ENCODE results near the gene INCENP. TPM values are rescaled to one million over a fixed set of nuclear protein-coding genes. Genes with fewer than 3 reads are reported as not detected.

The INCENP gene
- total and polyA plus RNA-seq, 2 experiments from 2014 or later = 35.6 to 131 TPM

GRCh38 chr11:62172294-62172693 lies 48.5 kb downstream of the INCENP start (continued):
- TF ChIP-seq ZNF462 (CRISPR knock-in tag; IDR thresholded peaks at IDR 0.05) (no peak), EZH2 (IDR thresholded peaks at IDR 0.05; ENCODE audit: low read depth, unreplicated experiment) (no peak), EZH2phosphoT487 (IDR thresholded peaks at IDR 0.05; ENCODE audit: unreplicated experiment) (no peak)

- Mint-ChIP-seq H3K27me3 (ENCODE audit: insufficient read depth, low read depth, poor library complexity) (peaks cover 2% of the 10 kb centered on the region), H3K27ac (no peak overlapping the region), H3K36me3 (ENCODE audit: low read depth) (no peaks in the 10 kb centered on the region), H3K4me3 (no peak overlapping the region), H3K9me3 (no peaks in the 10 kb centered on the region; the same call in 2 of the 3 replicates), H3K4me1 (no peaks in the 10 kb centered on the region)
- H3K27ac ChIP-seq (ENCODE audit: low read depth) = no peak overlapping the region
- H3K79me2 ChIP-seq (replicated peaks; ENCODE audit: insufficient read depth) = no peaks in the 10 kb centered on the region
- no peaks in the 10 kb centered on the region for H3F3A ChIP-seq (replicated peaks; ENCODE audit: low read depth)
- H3K4me3 ChIP-seq = no peak overlapping the region
- H3K9me2 ChIP-seq (ENCODE audit: insufficient read depth) = no peaks in the 10 kb centered on the region
- ATAC-seq (no peak), DNase-seq (ENCODE audit: low spot score) (no peak)
- H2AFZ ChIP-seq = no peak overlapping the region
- H3K36me3 ChIP-seq (ENCODE audit: insufficient read depth) = no peaks in the 10 kb centered on the region
- H3K27me3 ChIP-seq (ENCODE audit: insufficient read depth) = no peaks in the 10 kb centered on the region
- H4K20me1 ChIP-seq (replicated peaks; ENCODE audit: insufficient read depth) = no peaks in the 10 kb centered on the region
- no peak overlapping the region for H3K4me2 ChIP-seq
- H3K4me1 ChIP-seq (ENCODE audit: insufficient read depth) = no peaks in the 10 kb centered on the region
- no peak for TF ChIP-seq POLR2AphosphoS5 (IDR thresholded peaks at IDR 0.05; ENCODE audit: low read depth)
- TF ChIP-seq ETS1 (IDR thresholded peaks at IDR 0.05) = no peak
- TF ChIP-seq ZNF331 (CRISPR knock-in tag; IDR thresholded peaks at IDR 0.05; ENCODE audit: low read depth) = no peak
- TF ChIP-seq ZNF114 (CRISPR knock-in tag; IDR thresholded peaks at IDR 0.05) = no peak
- no peak for TF ChIP-seq NANOG (IDR thresholded peaks at IDR 0.05; ENCODE audit: borderline replicate concordance)
- no peak for TF ChIP-seq ZNF462 (CRISPR knock-in tag; IDR thresholded peaks at IDR 0.05)
Observed at GRCh38 chr11:62176766-62177165, 53.0 kb downstream of the INCENP start.

Data from GM23338 (cell line).